ENCODE data around the gene DENND2A.
"Not testable (repeated sequence)": the region's sequence is repeated elsewhere in the genome, so short reads cannot be mapped to it uniquely, and the experiment has no call there.

- TF ChIP-seq, protein P1, sequence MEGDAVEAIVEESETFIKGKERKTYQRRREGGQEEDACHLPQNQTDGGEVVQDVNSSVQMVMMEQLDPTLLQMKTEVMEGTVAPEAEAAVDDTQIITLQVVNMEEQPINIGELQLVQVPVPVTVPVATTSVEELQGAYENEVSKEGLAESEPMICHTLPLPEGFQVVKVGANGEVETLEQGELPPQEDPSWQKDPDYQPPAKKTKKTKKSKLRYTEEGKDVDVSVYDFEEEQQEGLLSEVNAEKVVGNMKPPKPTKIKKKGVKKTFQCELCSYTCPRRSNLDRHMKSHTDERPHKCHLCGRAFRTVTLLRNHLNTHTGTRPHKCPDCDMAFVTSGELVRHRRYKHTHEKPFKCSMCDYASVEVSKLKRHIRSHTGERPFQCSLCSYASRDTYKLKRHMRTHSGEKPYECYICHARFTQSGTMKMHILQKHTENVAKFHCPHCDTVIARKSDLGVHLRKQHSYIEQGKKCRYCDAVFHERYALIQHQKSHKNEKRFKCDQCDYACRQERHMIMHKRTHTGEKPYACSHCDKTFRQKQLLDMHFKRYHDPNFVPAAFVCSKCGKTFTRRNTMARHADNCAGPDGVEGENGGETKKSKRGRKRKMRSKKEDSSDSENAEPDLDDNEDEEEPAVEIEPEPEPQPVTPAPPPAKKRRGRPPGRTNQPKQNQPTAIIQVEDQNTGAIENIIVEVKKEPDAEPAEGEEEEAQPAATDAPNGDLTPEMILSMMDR (IDR thresholded peaks at IDR 0.05; ENCODE audit: low read length), result not testable (repeated sequence)
- TF ChIP-seq EZH2 (IDR thresholded peaks at IDR 0.05; ENCODE audit: borderline replicate concordance, low read length), result not testable (repeated sequence)
Observed at GRCh38 chr7:140497807-140498206, 142.8 kb downstream of the DENND2A start.

Measured in OCI-LY1 (cell line).